ENCODE results near the gene RAD51B. TPM values are rescaled to one million over a fixed set of nuclear protein-coding genes. Genes with fewer than 3 reads are reported as not detected.

RAD51B gene
- total RNA-seq (2016; rRNA removed; fragmentation: Illumina TruSeq; extraction: Trizol) (7.0 and 9.5 TPM in 2 replicates), polyA plus RNA-seq (2011; rRNA removed) (5.1 and 7.0 TPM in 2 replicates), polyA minus RNA-seq (2011; rRNA and poly(A)+ RNA removed; ENCODE audit: low replicate concordance) (11.1 and 21.8 TPM in 2 replicates), Bru-seq, nascent RNA (percentile 37 among the genes with signal in this experiment), BruChase-seq, experiment 1, labeled RNA remaining after a 6-hour chase (percentile 38 among the genes with signal in this experiment), BruChase-seq, experiment 2, labeled RNA remaining after a 2-hour chase (percentile 50 among the genes with signal in this experiment)
- 7.0 and 9.9 TPM in 2 replicates for total RNA-seq (2016; cell fraction: cytosol; rRNA removed; fragmentation: Illumina TruSeq; extraction: Trizol; ENCODE audit: low read depth)
- total RNA-seq (2016; cell fraction: insoluble cytoplasmic fraction; rRNA removed; fragmentation: Illumina TruSeq; extraction: Trizol), result 10.2 and 11.6 TPM in 2 replicates
- total RNA-seq (2016; cell fraction: membrane; rRNA removed; fragmentation: Illumina TruSeq; extraction: Trizol), result 3.4 and 4.0 TPM in 2 replicates
- 30.5 and 35.4 TPM in 2 replicates for total RNA-seq (2016; cell fraction: nucleus; rRNA removed; fragmentation: Illumina TruSeq; extraction: Trizol)
- 3.8 and 5.0 TPM in 2 replicates for polyA plus RNA-seq (2011; cell fraction: cytosol; rRNA removed)
- 3.8 and 4.8 TPM in 2 replicates for polyA plus RNA-seq (2011; cell fraction: nucleus; rRNA removed)
- 6.9 and 7.4 TPM in 2 replicates for polyA plus RNA-seq (2012)
- polyA plus RNA-seq (2016; cell fraction: cytosol; fragmentation: Illumina TruSeq; extraction: Trizol; ENCODE audit: low read depth), result 0.51 and 1.1 TPM in 2 replicates
- 5.3 and 8.8 TPM in 2 replicates for polyA plus RNA-seq (2016; cell fraction: insoluble cytoplasmic fraction; fragmentation: Illumina TruSeq; extraction: Trizol; ENCODE audit: low read depth)
- 1.3 and 2.0 TPM in 2 replicates for polyA plus RNA-seq (2016; cell fraction: membrane; fragmentation: Illumina TruSeq; extraction: Trizol; ENCODE audit: low read depth)
- 6.7 and 7.8 TPM in 2 replicates for polyA plus RNA-seq (2016; cell fraction: nucleus; fragmentation: Illumina TruSeq; extraction: Trizol; ENCODE audit: insufficient read depth, low read depth)
- 5.6 and 5.9 TPM in 2 replicates for polyA minus RNA-seq (2011; cell fraction: cytosol; rRNA and poly(A)+ RNA removed)
- 92.9 and 95.9 TPM in 2 replicates for polyA minus RNA-seq (2011; cell fraction: nucleus; rRNA and poly(A)+ RNA removed)
- long read RNA-seq, experiment 1, partial matches to known transcripts, result 0 of 3 reads
- long read RNA-seq, experiment 1, other reads (novel, unspliced or antisense), result 3 of 3 reads
- long read RNA-seq, experiment 2, partial matches to known transcripts, result 0 of 1 reads
- long read RNA-seq, experiment 2, other reads (novel, unspliced or antisense), result 1 of 1 reads

- WGBS (ENCODE audit: low lambda C conversion rate), result 1% methylated on average over 13 of the region's 30 CpGs
- no peaks in the 10 kb centered on the region; a peak in 2 of 5 replicates for H3K36me3 ChIP-seq (replicated peaks in 1 of 2; ENCODE audit: control insufficient read depth in 1 of 2, insufficient read depth in 2 of 2, low read length in 2 of 2)
- no peaks in the 10 kb centered on the region; a peak in 1 of 5 replicates for H3K27me3 ChIP-seq (ENCODE audit: control insufficient read depth in 1 of 2, insufficient read depth in 2 of 2, low read length in 2 of 2)
- DNase-seq (ENCODE audit: low spot score) (peak; percentile 76), FAIRE-seq (peak; percentile 92), ATAC-seq (peak; percentile 84)
- H2AFZ ChIP-seq (ENCODE audit: low read length), result peak within 1 kb of the TSS; percentile 94
- intact Hi-C loops (cut with micrococcal nuclease; ENCODE audit: unreplicated experiment) (no loop called here), in situ Hi-C loops (cut with HindIII; ENCODE audit: extremely low pct_ligation_motif_present, low pct_unique_long_range_greater_than_20kb) (no loop called here)
- peaks cover 16% of the 10 kb centered on the region for H3K79me2 ChIP-seq (ENCODE audit: insufficient read depth, low read length)
- TSS peak; percentile 47 for BruUV-seq (replicated peaks)
- no peaks in the 10 kb centered on the region for H4K20me1 ChIP-seq (ENCODE audit: insufficient read depth, low read length)
- H3K4me3 ChIP-seq (replicated peaks in 1 of 3; ENCODE audit: insufficient read depth in 1 of 3, low read depth in 2 of 3, low read length in 3 of 3), result peak within 1 kb of the TSS; percentile 84 to 92 (median 85)
- no peaks in the 10 kb centered on the region for H3K9me3 ChIP-seq (ENCODE audit: low read length)
- H3K4me1 ChIP-seq (ENCODE audit: insufficient read depth, low read length), result peaks cover 33% of the 10 kb centered on the region
- peak within 1 kb of the TSS; percentile 76 for H3K9ac ChIP-seq (ENCODE audit: insufficient read depth, low read depth, low read length)
- POLR2A ChIA-PET, result no interaction called here
- CTCF ChIA-PET (ENCODE audit: low intra/inter-chr PET ratio, low total read pairs), result no interaction called here
- H3K4me2 ChIP-seq (ENCODE audit: low read depth, low read length), result peak within 1 kb of the TSS; percentile 78
- H3K27ac ChIP-seq (ENCODE audit: extremely low read length, insufficient read depth, low read length), result peak within 1 kb of the TSS; percentile 39
- TF ChIP-seq PLRG1 (conservative IDR thresholded peaks at IDR 0.05) (no peak), AGO1 (IDR thresholded peaks at IDR 0.05; ENCODE audit: low read depth, low read length, poor library complexity, severe bottlenecking) (no peak), ZNF777 (CRISPR knock-in tag; IDR thresholded peaks at IDR 0.05) (no peak), HMG20A (CRISPR knock-in tag; IDR thresholded peaks at IDR 0.05; ENCODE audit: borderline replicate concordance) (no peak), ZNF317 (CRISPR knock-in tag; IDR thresholded peaks at IDR 0.05) (no peak), ZNF530 (CRISPR knock-in tag; IDR thresholded peaks at IDR 0.05; ENCODE audit: low read depth) (no peak), ZNF816 (CRISPR knock-in tag; IDR thresholded peaks at IDR 0.05; ENCODE audit: borderline replicate concordance) (0 out of 2 replicates have a peak, but pooled peaks have one; percentile 41), ZNF12 (CRISPR knock-in tag; IDR thresholded peaks at IDR 0.05) (no peak), ZNF674 (CRISPR knock-in tag; IDR thresholded peaks at IDR 0.05; ENCODE audit: low read depth) (no peak), ZNF597 (CRISPR knock-in tag; IDR thresholded peaks at IDR 0.05) (no peak), ATF3 (CRISPR knock-in tag; IDR thresholded peaks at IDR 0.05) (no peak; the same call in 1 of the 2 replicates), MLXIP (CRISPR knock-in tag; IDR thresholded peaks at IDR 0.05; ENCODE audit: borderline replicate concordance) (no peak), MEIS2 (CRISPR knock-in tag; IDR thresholded peaks at IDR 0.05) (no peak), ZNF552 (CRISPR knock-in tag; IDR thresholded peaks at IDR 0.05; ENCODE audit: borderline replicate concordance) (no peak)
Observed at GRCh38 chr14:67819563-67820421, at the start of gene RAD51B. RAD51B (plus strand) TSS chr14:67819779.

Data from HepG2 (cell line).